H1 (cell line): ENCODE results near the gene TAMALIN. TPM values are rescaled to one million over a fixed set of nuclear protein-coding genes. Genes with fewer than 3 reads are reported as not detected.
A peak's percentile ranks its signal among the peaks of the same experiment; 100 is the strongest.

Source experiments
- ASH2L ChIP-seq: fragments of 200-600, 300-600 bp; sonication (generic); IDR thresholded peaks from one replicate; pipeline ENCODE4 v1.7.1; 2017; ENCODE audit warnings: low read length
- CBX5 ChIP-seq: fragments of 300-800, 300-1000 bp; sonication (generic); IDR thresholded peaks from 2 replicates; pipeline ENCODE4 v1.7.1; 2016; ENCODE audit warnings: antibody characterized with exemption, low read length, low read depth
- CBX8 ChIP-seq: fragments of 300-800, 300-1000 bp; sonication (generic); IDR thresholded peaks from 2 replicates; pipeline ENCODE4 v1.7.1; 2016; ENCODE audit warnings: low read depth, low read length, borderline replicate concordance
- KDM4A ChIP-seq: IDR thresholded peaks from one replicate; pipeline ENCODE4 v1.7.1; 2012; ENCODE audit warnings: low read depth, mild to moderate bottlenecking, moderate library complexity, low read length, inconsistent platforms; ENCODE audit not compliant: severe bottlenecking
- MAFK ChIP-seq: IDR thresholded peaks from 2 replicates; pipeline ENCODE4 v1.6.1; 2012; ENCODE audit warnings: low read depth, mild to moderate bottlenecking, improper control_type of control experiment, low read length
- RFX5 ChIP-seq: IDR thresholded peaks from 2 replicates; pipeline ENCODE4 v1.6.1; 2011; ENCODE audit warnings: low read depth, low read length, improper control_type of control experiment, borderline replicate concordance
- SP1 ChIP-seq: IDR thresholded peaks from 2 replicates; pipeline ENCODE4 v1.6.1; 2011; ENCODE audit warnings: low read depth, low read length
- SP4 ChIP-seq: IDR thresholded peaks from 2 replicates; pipeline ENCODE4 v1.6.1; 2012; ENCODE audit warnings: low read length, inconsistent platforms
- TAF1 ChIP-seq: IDR thresholded peaks from 2 replicates; pipeline ENCODE4 v1.6.1; 2011; ENCODE audit warnings: mild to moderate bottlenecking, low read depth, low read length
- TAF7 ChIP-seq: optimal IDR thresholded peaks from 2 replicates; pipeline ENCODE3; 2011; ENCODE audit warnings: low read depth, mild to moderate bottlenecking, inconsistent platforms, low read length, moderate library complexity, borderline replicate concordance
- polyA plus RNA-seq, 7 experiments: library from polyadenylated mRNA; depleted of rRNA in 3 of 7; stranded (reverse) in 5 of 7; unstranded in 2 of 7; fragments of >200 nt in 5 of 7; fragments of 200-250 nt in 2 of 7; gene quantifications; 1 replicate in 5 of 7; 2 replicates in 1 of 7; 4 replicates in 1 of 7; pipeline versions ENCODE4 v1.2.1 to v1.2.3, GENCODE V29; 2011 to 2013; ENCODE audit warnings: missing spikeins in 2 of 7, mixed read lengths in 2 of 7
- total RNA-seq: library from RNA; stranded (reverse); fragmentation: NEBNext Ultra II Directional; extraction: Animal tissue kit (Norgen Biotek cat#: 25700); gene quantifications from 2 replicates; pipeline ENCODE4 v1.2.1, GENCODE V29; 2021
- TF ChIP-seq, protein P1 (sequence below): IDR thresholded peaks from 2 replicates; pipeline ENCODE4 v1.6.1; 2012; ENCODE audit warnings: inconsistent platforms

Gene TAMALIN
- total and polyA plus RNA-seq, 2 of the 8 experiments (the other 6 are each of a cell fraction or from before 2014, with no cell fraction given), result 2.6 to 4.9 TPM

DNA sequence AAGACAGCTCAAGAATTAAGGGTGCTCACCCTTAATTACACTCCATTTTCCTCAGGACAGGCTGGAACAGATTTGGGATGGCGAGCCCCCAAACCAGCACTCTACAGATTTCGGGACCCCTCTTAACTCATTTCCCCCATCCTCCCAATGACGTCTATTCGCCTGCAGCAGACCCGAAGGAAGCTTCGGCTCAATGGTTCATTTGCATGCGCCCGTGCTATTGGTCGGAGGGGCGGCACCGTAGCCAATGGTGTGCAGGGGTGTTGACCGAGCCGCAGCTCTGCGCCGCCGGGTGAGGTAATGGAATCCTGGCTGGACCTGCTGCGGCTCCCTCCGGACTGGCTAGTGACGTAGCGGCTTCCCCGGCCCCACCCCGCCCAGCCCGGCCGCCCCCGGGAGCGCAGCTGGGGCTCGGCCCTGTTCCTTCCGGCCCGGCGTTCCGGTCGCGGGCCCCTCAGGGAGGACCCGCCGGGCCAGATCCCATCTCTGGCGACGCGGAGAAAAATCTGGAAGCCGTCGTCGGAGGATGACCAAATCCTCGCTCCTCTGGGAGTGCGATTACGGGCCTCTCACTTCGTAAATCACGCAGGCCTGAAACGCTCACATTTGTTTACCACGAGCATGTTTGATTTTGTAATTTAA lies 26.2 kb downstream of the TAMALIN start (continued):
- no peak for TF ChIP-seq RFX5
- TF ChIP-seq, protein P1, sequence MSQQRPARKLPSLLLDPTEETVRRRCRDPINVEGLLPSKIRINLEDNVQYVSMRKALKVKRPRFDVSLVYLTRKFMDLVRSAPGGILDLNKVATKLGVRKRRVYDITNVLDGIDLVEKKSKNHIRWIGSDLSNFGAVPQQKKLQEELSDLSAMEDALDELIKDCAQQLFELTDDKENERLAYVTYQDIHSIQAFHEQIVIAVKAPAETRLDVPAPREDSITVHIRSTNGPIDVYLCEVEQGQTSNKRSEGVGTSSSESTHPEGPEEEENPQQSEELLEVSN, result no peak
- TF ChIP-seq KDM4A, result peak; percentile 51
- peak; percentile 80; the same call in 1 of the 2 replicates for TF ChIP-seq TAF1
- peak; percentile 66 for TF ChIP-seq TAF7
- peak; percentile 62 for TF ChIP-seq ASH2L
- TF ChIP-seq CBX5, result no peak
- peak; percentile 54; the same call in 1 of the 2 replicates for TF ChIP-seq SP1
- TF ChIP-seq MAFK, result no peak
- no peak for TF ChIP-seq CBX8
- no peak for TF ChIP-seq SP4
